Transverse colon (tissue), 4 donors: ENCODE measurements around the gene FRMD8. TPM values are rescaled to one million over a fixed set of nuclear protein-coding genes. Genes with fewer than 3 reads are reported as not detected.

Source experiments
- DNase-seq: peaks from one replicate; pipeline ENCODE4 v3.0.0-alpha.2; 2019
- H3K27ac ChIP-seq, 4 donors: fragments of 200-600 bp; sonication (generic); 2 replicates each; pipeline ENCODE4 v1.5.1; 2016 to 2018; ENCODE audit warnings: inconsistent platforms in 4 of 4
- H3K27me3 ChIP-seq: fragments of 200-600 bp; sonication (generic); 2 replicates; pipeline ENCODE4 v1.5.1; 2017; ENCODE audit warnings: inconsistent platforms
- H3K36me3 ChIP-seq, 4 donors: fragments of 200-600 bp; sonication (generic); 2 replicates each; pipeline ENCODE4 v1.5.1; 2017 to 2019; ENCODE audit warnings: inconsistent platforms in 4 of 4
- H3K4me1 ChIP-seq, 4 donors: fragments of 200-600 bp; sonication (generic); 2 replicates each; pipeline ENCODE4 v1.5.1; 2017 to 2020; ENCODE audit warnings: inconsistent platforms in 4 of 4
- H3K4me3 ChIP-seq, 4 donors: fragments of 200-600 bp; sonication (generic); 1 replicate in 1 of 4; 2 replicates in 3 of 4; pipeline versions ENCODE4 v1.5.1 to v1.6.1; 2017 to 2019; ENCODE audit warnings: inconsistent platforms in 4 of 4
- H3K9me3 ChIP-seq, 2 donors: fragments of 200-600 bp; sonication (generic); 2 replicates each; pipeline ENCODE4 v1.5.1; 2017 to 2019; ENCODE audit warnings: inconsistent platforms in 2 of 2
- CTCF ChIP-seq, 5 experiments: fragments of 200-600 bp in 3 of 5; fragments of 450-650 bp in 2 of 5; sonication (generic) in 3 of 5; IDR thresholded peaks; 1 replicate in 2 of 5; 2 replicates in 3 of 5; pipeline ENCODE4 v1.5.1; 2016 to 2017; ENCODE audit warnings: antibody characterized with exemption in 5 of 5, inconsistent platforms in 3 of 5, mild to moderate bottlenecking in 2 of 5, moderate library complexity in 1 of 5
- EP300 ChIP-seq: sonication (generic); formaldehyde crosslinking; IDR thresholded peaks from one replicate; pipeline ENCODE4 v1.6.1; 2017; ENCODE audit warnings: antibody characterized with exemption, low read depth
- POLR2A ChIP-seq: fragments of 450-650 bp; IDR thresholded peaks from one replicate; pipeline ENCODE4 v1.6.1; 2016; ENCODE audit warnings: antibody characterized with exemption, mild to moderate bottlenecking, moderate library complexity
- POLR2AphosphoS5 ChIP-seq, 3 donors: sonication (generic); formaldehyde crosslinking; IDR thresholded peaks; one replicate each; pipeline ENCODE4 v1.6.1; 2016; ENCODE audit warnings: antibody characterized with exemption in 3 of 3
- WGBS, 2 donors: methylation state at CpG; one replicate each; pipeline ENCODE4 v1.1.5; 2018; ENCODE audit warnings: low coverage in 1 of 2; 5-methylcytosine and 5-hydroxymethylcytosine counted together
- in situ Hi-C, 4 donors: fragments of 200-750 bp; cut with MboI; loops; one replicate each; pipeline versions ENCODE4 v1.15.0 to v1.15.1; 2017; ENCODE audit warnings: low sequenced_read_pairs in 3 of 4, low pct_ligation_motif_present in 1 of 4, low pct_unique_long_range_greater_than_20kb in 1 of 4
- intact Hi-C: fragments of 100-400 bp; cut with DNase I; formaldehyde crosslinking; loops from one replicate; pipeline ENCODE4 v1.15.1; 2023; ENCODE audit warnings: low total_unique reads
- total RNA-seq, 4 donors: library from RNA; depleted of rRNA; stranded (reverse); fragments of >200 nt; gene quantifications; one replicate each; pipeline ENCODE4 v1.1.0, GENCODE V29; 2016

FRMD8 gene
- total RNA-seq, 4 donors from 2014 or later, result 64.3 to 164 (median 128) TPM

- peaks cover 11 to 25% (median 22%) of the 10 kb centered on the region in 4 donors for H3K4me1 ChIP-seq
- no peak overlapping the region for H3K27ac ChIP-seq
- H3K4me3 ChIP-seq, result no peak overlapping the region
- TF ChIP-seq EP300 (no peak), POLR2A (no peak)
- no peaks in the 10 kb centered on the region for H3K9me3 ChIP-seq
- in situ Hi-C loops (no loop called here), intact Hi-C loops (no loop called here)
- WGBS, 2 donors, result 74 to 100% methylated on average over 1 to 2 of the region's 2 CpGs
- H3K27me3 ChIP-seq, result peaks cover 8% of the 10 kb centered on the region
- peaks cover 0 to 54% (median 25%) of the 10 kb centered on the region in 4 donors for H3K36me3 ChIP-seq
- DNase-seq, result no peak
Measured at GRCh38 chr11:65351511-65351910, 34.9 kb upstream of the FRMD8 start.

GRCh38 chr11:65352783-65353182 is 33.7 kb upstream of the FRMD8 start:
- H3K4me1 ChIP-seq, result peaks cover 11 to 25% (median 23%) of the 10 kb centered on the region in 4 donors
- WGBS, 2 donors, result 67 to 80% methylated on average over 3 of the region's 3 CpGs
- in situ Hi-C loops (no loop called here), intact Hi-C loops (no loop called here)
- peaks cover 0 to 41% (median 19%) of the 10 kb centered on the region in 4 donors for H3K36me3 ChIP-seq
- H3K9me3 ChIP-seq, result no peaks in the 10 kb centered on the region
- H3K4me3 ChIP-seq, result no peak overlapping the region
- TF ChIP-seq POLR2A, result no peak
- peak in 2 of 5 experiments; percentile 24 to 26 for TF ChIP-seq CTCF (IDR thresholded peaks at IDR 0.05)
- H3K27me3 ChIP-seq, result peaks cover 15% of the 10 kb centered on the region
- no peak for DNase-seq
- H3K27ac ChIP-seq, result no peak overlapping the region

GRCh38 chr11:65353376-65353775 is 33.1 kb upstream of the FRMD8 start:
- Histone ChIP-seq H3K4me1 (peaks cover 11 to 25% (median 23%) of the 10 kb centered on the region in 4 donors), H3K4me3 (no peak overlapping the region), H3K9me3 (no peaks in the 10 kb centered on the region), H3K36me3 (peaks cover 0 to 35% (median 16%) of the 10 kb centered on the region in 4 donors), H3K27ac (peak overlapping the region in 3 of 4 donors; percentile 82 to 86 (median 85)), H3K27me3 (peaks cover 15% of the 10 kb centered on the region)
- no peak for TF ChIP-seq CTCF (IDR thresholded peaks at IDR 0.05)
- no peak for TF ChIP-seq EP300
- TF ChIP-seq POLR2A, result no peak
- no peak for TF ChIP-seq POLR2AphosphoS5 (IDR thresholded peaks at IDR 0.05)
- WGBS, 2 donors, result 90% methylated on average over 7 of the region's 7 CpGs; no CpG with 5 or more reads in 1 of the 2 donors
- in situ Hi-C loops, result no loop called here
- DNase-seq, result no peak
- intact Hi-C loops, result no loop called here

- in situ Hi-C loops, result no loop called here
- Histone ChIP-seq H3K4me3 (peak overlapping the region; percentile 22 to 88 (median 79)), H3K36me3 (peaks cover 0 to 30% (median 15%) of the 10 kb centered on the region in 4 donors), H3K9me3 (no peaks in the 10 kb centered on the region), H3K4me1 (peaks cover 11 to 25% (median 23%) of the 10 kb centered on the region in 4 donors), H3K27ac (peak overlapping the region; percentile 70 to 86 (median 84)), H3K27me3 (peaks cover 15% of the 10 kb centered on the region)
- TF ChIP-seq CTCF (IDR thresholded peaks at IDR 0.05), result no peak
- no peak for TF ChIP-seq POLR2AphosphoS5 (IDR thresholded peaks at IDR 0.05)
- no peak for TF ChIP-seq EP300
- no peak for TF ChIP-seq POLR2A
- intact Hi-C loops, result no loop called here
- WGBS, 2 donors, result 17 to 34% methylated on average over 9 to 16 of the region's 16 CpGs
- DNase-seq, result no peak
Measured at GRCh38 chr11:65353900-65354264, 32.6 kb upstream of the FRMD8 start.
